GM18502 (cell line): ENCODE measurements around the gene DCN.

Experiments
- ATAC-seq: cut with Tn5 transposase; IDR thresholded peaks from one replicate; pipeline ENCODE4 v1.9.1; 2021; ENCODE audit warnings: mild to moderate bottlenecking; ENCODE audit not compliant: unreplicated experiment, poor library complexity

Gene DCN

DNA sequence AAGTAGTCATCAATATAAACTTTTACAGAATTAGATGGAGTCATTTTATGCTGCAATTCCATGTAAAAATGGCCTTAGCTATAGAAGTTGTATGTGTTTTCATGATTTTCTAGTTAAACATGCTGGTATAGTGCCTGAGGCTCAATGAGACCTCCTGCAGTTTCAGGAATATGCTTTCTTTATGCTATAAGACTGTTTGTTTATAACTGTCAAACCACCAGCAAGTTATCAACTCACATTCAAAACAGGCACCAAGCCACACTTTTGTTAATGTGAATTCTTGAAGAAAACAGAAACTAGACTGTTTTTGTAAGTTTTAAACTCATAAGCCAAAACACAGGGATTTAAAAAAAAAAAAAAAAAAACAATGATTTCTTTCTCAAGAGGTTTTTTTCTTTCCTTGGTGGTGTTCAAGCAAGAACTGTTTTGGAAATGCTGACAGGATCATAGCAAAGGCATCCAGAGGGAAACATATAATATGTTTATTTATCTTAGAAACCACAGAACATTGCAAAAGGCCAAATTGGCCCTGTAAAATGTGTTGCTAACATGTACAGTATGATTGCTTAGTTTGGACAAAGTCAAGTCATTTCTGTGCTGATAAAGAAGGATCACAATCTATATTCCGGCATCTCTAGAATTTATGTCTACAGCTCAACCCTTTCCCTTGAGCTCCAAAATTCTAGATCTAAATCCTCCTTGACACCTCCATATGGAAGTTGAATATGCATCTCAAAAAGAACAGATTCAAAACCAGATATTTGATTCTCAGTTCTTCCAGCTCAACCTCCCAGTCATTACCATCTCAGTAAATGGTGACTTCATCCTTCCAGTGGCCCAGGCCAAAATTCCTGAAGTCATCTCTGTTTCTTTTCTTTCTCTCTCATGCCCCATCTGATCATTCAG lies 42.3 kb downstream of the DCN start:
- ATAC-seq: no peak

- ATAC-seq: no peak
Measured at GRCh38 chr12:91139286-91139685, 43.3 kb downstream of the DCN start.

DNA sequence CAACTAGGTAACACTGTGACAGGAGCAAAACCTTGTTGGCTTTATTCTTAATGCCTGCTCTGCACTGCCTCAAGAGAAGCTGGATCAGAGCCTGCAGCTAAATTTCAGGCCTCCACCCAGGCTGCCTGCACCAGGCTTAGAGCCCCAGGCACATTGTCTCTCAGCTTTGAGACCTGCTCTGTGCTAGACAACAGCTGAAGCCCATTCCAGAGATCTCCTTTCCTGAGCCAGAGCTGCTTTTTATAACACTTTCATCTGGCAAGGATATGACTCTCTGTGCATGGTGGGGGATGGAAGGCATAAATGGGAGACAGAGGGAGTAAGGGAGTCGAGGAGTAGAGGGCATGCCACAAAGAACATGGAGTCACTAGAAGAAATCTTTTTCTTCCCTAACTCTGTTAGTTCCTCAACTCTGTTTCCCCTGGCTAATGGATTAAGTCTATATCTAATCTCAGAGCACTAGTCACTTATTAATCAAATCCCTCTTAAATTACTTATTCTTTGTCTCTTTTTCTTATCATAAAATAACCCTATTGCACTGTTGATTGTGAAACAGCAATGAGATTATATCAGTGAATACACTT lies 44.2 kb downstream of the DCN start:
- ATAC-seq: no peak

DNA sequence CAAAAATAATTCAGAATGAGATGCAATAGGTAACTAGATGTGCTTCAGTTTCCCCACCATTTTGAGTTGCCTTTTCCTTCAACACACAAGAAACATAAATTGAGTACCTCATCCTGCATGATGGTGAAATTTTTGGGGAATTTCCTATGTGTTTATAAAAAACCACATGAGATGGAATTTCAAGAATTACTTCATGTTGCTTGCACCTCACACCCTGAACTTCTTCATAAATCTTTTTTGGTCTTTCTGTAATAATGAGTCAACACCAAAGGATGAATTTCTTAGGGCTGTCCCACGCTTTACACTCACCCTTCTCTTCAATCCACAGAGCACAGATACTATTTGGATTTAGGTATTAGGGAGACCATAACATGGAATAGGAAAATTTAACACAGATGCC lies 48.7 kb downstream of the DCN start:
- ATAC-seq: no peak

GRCh38 chr12:91129662-91130362 lies 52.8 kb downstream of the DCN start:
- no peak for ATAC-seq

- ATAC-seq: no peak
Measured at GRCh38 chr12:91127751-91128150, 54.9 kb downstream of the DCN start.

DNA sequence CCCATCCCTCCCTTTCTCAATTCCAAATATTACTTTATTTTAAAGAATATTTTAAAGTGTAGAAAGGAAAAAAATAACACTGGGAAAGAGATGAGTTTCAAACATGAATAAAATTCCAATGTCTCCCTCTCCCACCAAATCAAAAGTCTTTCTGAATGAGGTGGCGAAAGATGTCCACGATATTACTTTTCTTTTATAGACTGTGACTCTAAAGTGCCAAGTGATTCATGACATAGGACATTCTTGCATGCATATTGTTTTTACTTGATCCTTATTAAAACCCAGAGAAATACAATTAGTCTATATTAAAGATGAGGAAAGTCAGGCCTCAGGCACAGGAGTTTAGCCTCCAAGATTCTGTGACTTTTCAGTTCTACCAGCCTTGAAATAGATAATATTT lies 55.3 kb downstream of the DCN start:
- ATAC-seq: no peak

DNA sequence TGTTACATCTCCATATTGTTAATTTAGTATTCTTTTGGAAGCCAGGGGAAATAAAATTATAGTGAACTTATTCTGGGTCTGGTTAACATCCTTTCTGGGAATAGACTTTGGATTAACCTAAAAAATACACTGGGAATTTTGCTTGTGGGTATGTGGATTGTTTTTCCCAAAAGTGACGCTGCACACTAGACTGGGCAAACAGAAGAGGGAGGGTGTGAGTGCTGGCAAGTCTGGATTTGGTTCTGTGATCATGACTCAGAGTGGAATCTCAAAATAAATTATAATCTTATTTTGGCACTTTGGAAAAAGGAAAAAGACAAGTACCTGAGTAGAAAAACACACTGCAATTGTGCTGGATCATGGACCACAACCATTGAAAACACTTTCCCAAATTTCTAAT lies 56.1 kb downstream of the DCN start:
- no peak for ATAC-seq

DNA sequence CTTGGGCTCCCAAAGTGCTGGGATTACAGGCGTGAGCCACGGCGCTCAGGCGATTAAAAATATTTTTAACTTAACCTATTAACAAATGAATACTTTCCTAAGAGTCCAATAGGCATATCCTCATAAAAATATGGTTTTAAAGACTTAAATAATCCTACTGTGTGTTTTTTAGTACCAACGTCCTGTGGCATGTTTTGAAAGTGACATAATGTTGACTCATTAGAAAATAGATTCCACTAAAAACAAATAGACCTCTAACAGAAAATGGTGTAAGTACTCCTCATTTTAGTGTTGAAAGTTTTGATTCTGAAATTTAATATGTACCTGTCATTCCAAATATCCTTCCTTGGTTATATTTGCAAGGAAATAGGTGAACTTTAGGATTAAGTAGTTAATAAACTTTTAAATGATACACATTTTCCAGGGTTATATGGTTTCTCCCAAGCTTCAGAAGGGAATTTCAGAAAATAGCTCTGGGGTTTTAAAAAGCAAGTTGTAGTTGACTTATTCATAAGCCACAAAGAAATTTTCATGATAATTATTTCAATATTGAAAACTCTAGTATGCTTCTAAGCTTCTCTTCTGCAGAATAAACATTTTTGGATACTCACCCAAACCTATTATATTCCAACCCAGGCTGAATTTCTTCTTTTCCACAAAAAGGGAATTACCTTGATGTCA lies 59.2 kb downstream of the DCN start:
- no peak for ATAC-seq

- ATAC-seq: no peak
Measured at GRCh38 chr12:91120781-91121180, 61.8 kb downstream of the DCN start.

DNA sequence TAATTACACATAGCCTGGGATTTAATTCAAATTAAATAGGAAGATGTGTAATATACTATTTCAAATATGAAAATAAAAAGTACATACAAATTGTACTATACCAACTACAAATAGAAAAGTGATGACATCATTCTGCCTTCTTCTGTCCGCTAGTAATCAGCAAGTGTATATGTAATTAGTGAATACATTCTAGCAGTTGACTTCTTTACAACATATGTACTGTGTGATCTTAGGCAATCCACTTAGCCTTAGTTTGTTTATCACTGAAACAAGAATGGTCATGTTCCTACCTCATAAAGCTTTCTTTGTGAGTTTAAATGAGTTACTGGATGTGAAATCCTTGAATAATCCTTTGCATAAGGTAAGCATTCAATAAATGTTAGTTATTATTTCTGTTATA lies 63.5 kb downstream of the DCN start:
- no peak for ATAC-seq

GRCh38 chr12:91113621-91114020 lies 69.0 kb downstream of the DCN start:
- no peak for ATAC-seq

DNA sequence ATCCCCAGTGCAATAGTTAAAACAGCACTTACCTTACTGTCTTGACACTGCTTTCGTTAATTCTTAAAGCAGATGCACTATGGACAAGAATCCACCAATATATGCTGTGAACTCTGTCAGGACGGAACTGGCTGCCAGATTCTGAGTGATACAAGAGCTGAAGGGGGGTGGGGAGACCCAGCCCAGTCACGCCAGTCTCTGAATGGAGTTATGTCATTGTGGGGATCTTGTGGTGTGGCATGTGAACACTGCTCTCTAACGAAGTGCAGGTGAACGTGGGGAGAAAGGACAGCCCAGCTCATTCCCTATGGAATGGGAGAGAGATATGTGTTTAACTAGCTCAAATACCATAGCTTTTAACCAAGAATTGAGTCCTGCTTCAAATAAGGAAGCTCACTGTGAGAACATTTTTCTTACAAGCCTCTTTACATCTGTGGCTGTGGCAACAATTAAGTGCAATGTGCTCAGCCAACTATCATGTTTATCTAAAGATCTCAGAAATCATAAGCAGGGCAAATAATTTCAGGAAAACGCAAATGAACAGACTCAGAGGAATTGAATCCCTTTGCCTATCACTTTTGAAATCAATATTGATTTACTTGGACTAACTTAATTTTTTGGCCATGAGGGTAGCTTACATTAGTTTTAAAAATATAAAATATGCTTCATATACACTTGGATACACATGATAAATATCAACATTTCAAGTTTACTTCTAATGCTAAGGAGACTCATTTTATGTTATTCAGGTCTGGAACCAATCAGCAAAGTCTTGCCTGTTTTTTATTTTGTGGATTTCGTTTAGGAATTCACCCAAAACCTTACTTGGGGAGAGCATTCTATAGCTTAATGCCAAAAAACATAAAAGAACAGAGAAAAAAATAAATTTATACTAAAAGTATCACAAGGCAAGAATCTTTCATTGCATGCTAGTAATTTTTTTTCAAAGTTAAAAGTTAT lies 71.0 kb downstream of the DCN start, which contains the start of gene LUM:
LUM (minus strand) TSS at position 129 of the 960 bp plus-strand sequence. CDS start 2,515 bp downstream, outside the sequence.
- ATAC-seq: no peak

GRCh38 chr12:91110311-91110924 lies 72.2 kb downstream of the DCN start:
- no peak for ATAC-seq

GRCh38 chr12:91109581-91110310 lies 72.9 kb downstream of the DCN start:
- ATAC-seq: no peak

GRCh38 chr12:91109148-91109564 lies 73.5 kb downstream of the DCN start:
- peak; percentile 78 for ATAC-seq

DNA sequence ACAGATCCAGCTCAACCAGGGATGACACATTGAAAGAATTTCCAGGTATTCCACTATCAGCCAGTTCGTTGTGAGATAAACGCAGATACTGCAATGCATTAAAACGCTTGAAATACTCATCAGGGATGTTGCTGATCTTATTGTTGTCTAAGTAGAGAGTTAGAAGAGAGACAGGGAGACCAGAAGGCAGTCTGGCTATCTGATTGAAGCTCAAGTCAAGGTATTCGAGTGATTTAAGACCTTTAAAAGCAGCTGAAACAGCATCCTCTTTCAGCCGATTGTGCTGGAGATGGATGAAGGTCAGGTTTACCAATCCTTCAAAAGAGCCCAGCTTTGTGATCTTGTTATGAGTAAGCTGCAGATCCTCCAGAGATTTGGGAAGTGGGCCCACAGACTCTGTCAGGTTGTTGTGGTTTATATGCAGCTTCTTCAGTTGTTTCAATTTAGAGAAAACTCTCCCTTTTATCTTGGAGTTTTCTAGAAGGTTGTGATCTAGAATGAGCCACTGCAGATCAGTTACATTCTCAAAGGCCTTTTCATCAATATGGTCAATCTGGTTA lies 74.3 kb downstream of the DCN start:
- ATAC-seq: no peak

DNA sequence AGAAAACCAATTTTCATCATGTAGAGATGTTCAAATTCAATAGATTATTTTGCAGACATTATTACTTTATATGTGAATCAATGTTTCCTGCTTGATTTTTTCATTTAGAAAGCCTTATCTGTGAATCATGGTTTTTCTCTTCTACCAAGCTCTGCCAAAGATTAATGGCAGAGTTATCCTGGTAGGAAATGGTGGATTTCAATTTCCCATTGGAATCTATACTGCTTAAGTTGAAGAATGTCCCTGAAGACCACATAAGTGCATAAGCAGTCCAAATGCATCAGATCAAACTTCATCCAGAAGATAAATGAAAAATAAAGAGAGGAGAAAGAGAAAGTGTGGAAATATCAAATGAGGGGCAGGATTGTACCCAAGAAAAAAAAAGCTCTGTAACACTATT lies 76.3 kb downstream of the DCN start:
- ATAC-seq: no peak
